ENCODE results near the gene TNN. TPM values are rescaled to one million over a fixed set of nuclear protein-coding genes. Genes with fewer than 3 reads are reported as not detected.

The TNN gene
- total RNA-seq, 4 donors from 2014 or later = 0.16 to 2.2 (median 0.63) TPM

- 90% methylated on average over 5 of the region's 6 CpGs for WGBS
- peaks cover 5% of the 10 kb centered on the region for H3K27me3 ChIP-seq
Observed at GRCh38 chr1:175080030-175080429, 12.4 kb downstream of the TNN start.

GRCh38 chr1:175081983-175082382 is 14.3 kb downstream of the TNN start:
- 87% methylated on average over 2 of the region's 2 CpGs for WGBS
- Histone ChIP-seq H3K27me3 (peaks cover 5% of the 10 kb centered on the region), H3K36me3 (no peaks in the 10 kb centered on the region), H3K4me1 (no peaks in the 10 kb centered on the region), H3K27ac (no peak overlapping the region), H3K4me3 (no peak overlapping the region), H3K9me3 (no peaks in the 10 kb centered on the region)
- TF ChIP-seq CTCF (IDR thresholded peaks at IDR 0.05) = no peak
- no peak for TF ChIP-seq POLR2A (IDR thresholded peaks at IDR 0.05)
- no peak for TF ChIP-seq EP300 (IDR thresholded peaks at IDR 0.05)
- TF ChIP-seq POLR2AphosphoS5 (IDR thresholded peaks at IDR 0.05) = no peak
- no peak for DNase-seq (ENCODE audit: low spot score in 2 of 2)

More at GRCh38 chr1:175080030-175080429, 12.4 kb downstream of the TNN start:
- TF ChIP-seq POLR2A (IDR thresholded peaks at IDR 0.05) = no peak
- TF ChIP-seq CTCF (IDR thresholded peaks at IDR 0.05) = no peak
- no peak for TF ChIP-seq EP300 (IDR thresholded peaks at IDR 0.05)
- TF ChIP-seq POLR2AphosphoS5 (IDR thresholded peaks at IDR 0.05) = no peak
- DNase-seq (ENCODE audit: low spot score in 2 of 2) = no peak
- Histone ChIP-seq H3K9me3 (no peaks in the 10 kb centered on the region), H3K36me3 (no peaks in the 10 kb centered on the region), H3K4me3 (no peak overlapping the region), H3K27ac (no peak overlapping the region), H3K4me1 (no peaks in the 10 kb centered on the region)

- peaks cover 3% of the 10 kb centered on the region for H3K27me3 ChIP-seq
- WGBS = 83% methylated on average over 3 of the region's 3 CpGs
- H3K36me3 ChIP-seq = no peaks in the 10 kb centered on the region
- no peak for DNase-seq (ENCODE audit: low spot score in 2 of 2)
- no peaks in the 10 kb centered on the region for H3K4me1 ChIP-seq
- TF ChIP-seq POLR2A (IDR thresholded peaks at IDR 0.05) (no peak), CTCF (IDR thresholded peaks at IDR 0.05) (no peak), EP300 (IDR thresholded peaks at IDR 0.05) (no peak), POLR2AphosphoS5 (IDR thresholded peaks at IDR 0.05) (no peak)
- no peaks in the 10 kb centered on the region for H3K9me3 ChIP-seq
- no peak overlapping the region for H3K27ac ChIP-seq
- H3K4me3 ChIP-seq = no peak overlapping the region
Observed at GRCh38 chr1:175088525-175088951, 20.9 kb downstream of the TNN start.

GRCh38 chr1:175089136-175089718 is 21.6 kb downstream of the TNN start:
- Histone ChIP-seq H3K36me3 (no peaks in the 10 kb centered on the region), H3K4me1 (no peaks in the 10 kb centered on the region), H3K27ac (no peak overlapping the region), H3K4me3 (no peak overlapping the region), H3K9me3 (no peaks in the 10 kb centered on the region), H3K27me3 (no peaks in the 10 kb centered on the region)
- TF ChIP-seq POLR2A (IDR thresholded peaks at IDR 0.05) (no peak), EP300 (IDR thresholded peaks at IDR 0.05) (no peak), POLR2AphosphoS5 (IDR thresholded peaks at IDR 0.05) (no peak), CTCF (IDR thresholded peaks at IDR 0.05) (no peak)
- no peak for DNase-seq (ENCODE audit: low spot score in 2 of 2)
- WGBS = 60% methylated on average over 7 of the region's 7 CpGs

- no peak for DNase-seq (ENCODE audit: low spot score in 2 of 2)
Observed at GRCh38 chr1:175090780-175091179, 23.1 kb downstream of the TNN start.

More at GRCh38 chr1:175090780-175091179, 23.1 kb downstream of the TNN start:
- no peak overlapping the region for H3K4me3 ChIP-seq
- 97% methylated on average over 2 of the region's 2 CpGs for WGBS
- no peaks in the 10 kb centered on the region for H3K4me1 ChIP-seq
- H3K27me3 ChIP-seq = no peaks in the 10 kb centered on the region
- no peaks in the 10 kb centered on the region for H3K36me3 ChIP-seq
- no peaks in the 10 kb centered on the region for H3K9me3 ChIP-seq
- H3K27ac ChIP-seq = no peak overlapping the region
- no peak for TF ChIP-seq CTCF (IDR thresholded peaks at IDR 0.05)
- no peak for TF ChIP-seq POLR2A (IDR thresholded peaks at IDR 0.05)
- no peak for TF ChIP-seq EP300 (IDR thresholded peaks at IDR 0.05)
- no peak for TF ChIP-seq POLR2AphosphoS5 (IDR thresholded peaks at IDR 0.05)
